Gastroesophageal sphincter (tissue), 4 donors: ENCODE measurements around the gene ZBTB16. TPM values are rescaled to one million over a fixed set of nuclear protein-coding genes. Genes with fewer than 3 reads are reported as not detected.
A peak's percentile ranks its signal among the peaks of the same experiment; 100 is the strongest.

Source experiments
- ATAC-seq: fragments of 150-250 bp; one replicate; pipeline ENCODE4 v1.9.1; 2016; ENCODE audit warnings: mild to moderate bottlenecking, moderate library complexity
- H3K27ac ChIP-seq, 4 donors: fragments of 200-600 bp; sonication (generic) in 3 of 4; 1 replicate in 3 of 4; 2 replicates in 1 of 4; pipeline ENCODE4 v1.5.1; 2016 to 2019
- H3K27me3 ChIP-seq: fragments of 200-600 bp; sonication (generic); one replicate; pipeline ENCODE4 v1.5.1; 2019
- H3K36me3 ChIP-seq, 2 donors: fragments of 200-600 bp; sonication (generic); one replicate each; pipeline ENCODE4 v1.5.1; 2019; ENCODE audit warnings: control low read depth in 1 of 2
- H3K4me1 ChIP-seq, 3 donors: fragments of 200-600 bp; sonication (generic); 1 replicate in 2 of 3; 2 replicates in 1 of 3; pipeline ENCODE4 v1.5.1; 2016 to 2019; ENCODE audit warnings: control low read depth in 2 of 3
- H3K4me3 ChIP-seq, 2 donors: fragments of 200-600 bp; sonication (generic); one replicate each; pipeline ENCODE4 v1.5.1; 2019; ENCODE audit warnings: mild to moderate bottlenecking in 1 of 2, moderate library complexity in 1 of 2
- H3K9me3 ChIP-seq, 3 donors: fragments of 200-600 bp; sonication (generic); one replicate each; pipeline ENCODE4 v1.5.1; 2017 to 2019; ENCODE audit warnings: control low read depth in 2 of 3
- EP300 ChIP-seq: sonication (generic); formaldehyde crosslinking; IDR thresholded peaks from one replicate; pipeline ENCODE4 v1.6.1; 2017; ENCODE audit warnings: antibody characterized with exemption, mild to moderate bottlenecking
- POLR2A ChIP-seq, 2 donors: fragments of 450-650 bp; IDR thresholded peaks; one replicate each; pipeline ENCODE4 v1.6.1; 2017; ENCODE audit warnings: antibody characterized with exemption in 2 of 2, mild to moderate bottlenecking in 2 of 2, moderate library complexity in 1 of 2
- POLR2AphosphoS5 ChIP-seq: sonication (generic); formaldehyde crosslinking; IDR thresholded peaks from one replicate; pipeline ENCODE4 v1.6.1; 2017; ENCODE audit warnings: antibody characterized with exemption
- WGBS, 2 donors: methylation state at CpG; one replicate each; pipeline ENCODE4 v1.1.5; 2018; ENCODE audit warnings: low coverage in 1 of 2; 5-methylcytosine and 5-hydroxymethylcytosine counted together
- total RNA-seq, 4 donors: library from RNA; depleted of rRNA; stranded (reverse); fragments of >200 nt; gene quantifications; one replicate each; pipeline ENCODE4 v1.1.0, GENCODE V29; 2016
- TF ChIP-seq, protein P1 (sequence below), 4 experiments: fragments of 200-600 bp in 2 of 4; fragments of 450-650 bp in 2 of 4; sonication (generic) in 1 of 4; IDR thresholded peaks; one replicate each; pipeline ENCODE4 v1.5.1; 2017 to 2019; ENCODE audit warnings: antibody characterized with exemption in 4 of 4, mild to moderate bottlenecking in 2 of 4, moderate library complexity in 2 of 4

Gene ZBTB16
- total RNA-seq, 4 donors from 2014 or later, result 153 to 284 (median 232) TPM

DNA sequence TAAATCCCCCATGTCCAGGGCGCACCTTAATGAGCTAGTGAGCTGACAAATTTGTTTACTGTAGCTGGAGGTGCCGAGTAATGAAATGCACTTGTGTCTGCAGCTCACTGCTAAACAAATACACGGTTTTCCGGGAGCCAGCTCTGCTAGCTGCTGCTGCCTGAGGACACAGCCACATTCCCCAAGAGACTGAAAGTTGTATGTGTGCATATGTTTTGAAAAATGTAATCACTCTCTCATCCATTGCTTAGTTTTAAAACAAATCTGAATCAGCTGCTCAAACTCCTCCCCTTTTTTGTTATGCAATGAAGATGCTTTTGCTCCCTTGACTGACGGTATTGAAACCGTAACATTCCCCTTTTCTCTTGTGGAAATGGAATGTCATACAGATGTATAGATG lies 174.2 kb downstream of the ZBTB16 start:
- no peaks in the 10 kb centered on the region for H3K9me3 ChIP-seq
- no peak overlapping the region for H3K4me3 ChIP-seq
- H3K27me3 ChIP-seq, result no peaks in the 10 kb centered on the region
- no peak for ATAC-seq
- H3K4me1 ChIP-seq, result peaks cover 0 to 97% (median 17%) of the 10 kb centered on the region in 3 donors
- TF ChIP-seq POLR2A (IDR thresholded peaks at IDR 0.05), result no peak
- 64 to 81% methylated on average over 5 to 6 of the region's 6 CpGs for WGBS, 2 donors
- H3K27ac ChIP-seq, result no peak overlapping the region
- H3K36me3 ChIP-seq, result peaks cover 0 to 52% of the 10 kb centered on the region in 2 donors

DNA sequence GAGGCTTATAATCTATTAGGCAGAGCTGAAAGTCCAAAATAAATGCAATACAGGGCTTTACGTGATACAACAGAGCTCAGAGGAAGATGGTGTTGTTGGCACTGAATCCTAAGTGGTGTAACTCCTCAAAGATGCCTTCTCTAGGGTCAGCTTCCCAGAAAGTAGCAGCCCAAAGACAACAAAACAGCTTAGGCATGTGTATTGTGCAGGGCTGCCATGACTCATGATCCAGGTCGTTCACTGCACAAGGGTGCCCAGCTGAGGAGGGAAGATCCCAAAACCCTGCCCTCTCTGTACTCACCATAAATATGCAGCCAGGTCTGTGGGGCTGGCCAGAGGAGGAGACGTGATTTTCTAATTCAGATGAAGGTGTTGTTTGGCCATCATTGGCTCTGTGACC lies 177.3 kb downstream of the ZBTB16 start:
- Histone ChIP-seq H3K4me3 (no peak overlapping the region), H3K27me3 (no peaks in the 10 kb centered on the region), H3K9me3 (no peaks in the 10 kb centered on the region), H3K4me1 (peaks cover 0 to 92% (median 14%) of the 10 kb centered on the region in 3 donors), H3K27ac (no peak overlapping the region), H3K36me3 (peaks cover 0 to 80% of the 10 kb centered on the region in 2 donors)
- TF ChIP-seq EP300 (no peak), POLR2AphosphoS5 (peak; percentile 19)
- 82 to 86% methylated on average over 1 to 3 of the region's 3 CpGs for WGBS, 2 donors
- peak; percentile 49 for ATAC-seq

DNA sequence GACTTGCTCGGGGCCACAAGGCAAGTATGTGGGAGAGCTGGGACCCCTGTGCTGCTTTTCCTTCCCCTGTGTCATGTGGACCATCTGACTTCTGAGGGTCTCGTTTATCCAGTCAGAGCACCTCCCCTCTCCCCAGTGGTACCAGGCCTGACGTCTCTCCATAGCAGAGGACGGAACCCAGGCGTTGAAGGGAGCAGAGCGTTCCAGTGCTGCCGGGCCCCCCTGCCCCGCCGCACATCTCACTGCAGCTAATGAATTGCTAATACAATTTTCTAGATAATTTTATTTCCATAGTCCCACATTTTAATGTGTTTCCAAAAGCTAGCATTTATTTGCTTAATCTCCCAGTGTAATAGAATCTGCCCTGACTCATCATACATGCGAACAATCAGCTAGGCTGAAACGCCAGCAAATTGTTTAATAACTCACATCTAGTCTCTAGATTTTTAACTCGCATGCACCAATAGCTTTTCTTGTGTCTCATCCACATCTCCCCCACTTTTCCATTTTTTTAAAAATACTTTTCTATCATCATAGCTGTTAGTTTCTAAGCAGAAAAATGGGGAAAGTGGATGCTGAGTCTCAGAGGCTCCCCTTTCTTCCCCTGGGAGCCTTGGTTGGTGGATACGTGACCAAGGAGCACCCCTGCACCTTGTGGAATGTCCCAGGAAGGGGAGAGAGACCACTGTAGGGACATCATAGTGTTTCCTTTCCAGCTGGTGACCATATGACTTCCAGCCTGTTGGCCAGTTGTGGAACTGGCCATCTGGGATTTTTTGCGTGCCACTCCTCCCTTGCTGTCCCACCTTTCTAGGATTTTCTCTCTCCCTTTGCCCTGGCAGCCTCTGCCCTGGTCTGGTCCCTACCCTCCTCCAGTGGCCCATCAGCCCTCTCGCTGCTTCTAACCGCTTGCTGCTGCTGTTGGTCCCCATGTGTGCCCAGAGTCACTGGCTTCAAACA lies 178.1 kb downstream of the ZBTB16 start:
- H3K4me1 ChIP-seq, result peaks cover 0 to 92% (median 17%) of the 10 kb centered on the region in 3 donors
- no peak overlapping the region for H3K27ac ChIP-seq
- H3K9me3 ChIP-seq, result no peaks in the 10 kb centered on the region
- no peak for TF ChIP-seq EP300
- TF ChIP-seq, protein P1, sequence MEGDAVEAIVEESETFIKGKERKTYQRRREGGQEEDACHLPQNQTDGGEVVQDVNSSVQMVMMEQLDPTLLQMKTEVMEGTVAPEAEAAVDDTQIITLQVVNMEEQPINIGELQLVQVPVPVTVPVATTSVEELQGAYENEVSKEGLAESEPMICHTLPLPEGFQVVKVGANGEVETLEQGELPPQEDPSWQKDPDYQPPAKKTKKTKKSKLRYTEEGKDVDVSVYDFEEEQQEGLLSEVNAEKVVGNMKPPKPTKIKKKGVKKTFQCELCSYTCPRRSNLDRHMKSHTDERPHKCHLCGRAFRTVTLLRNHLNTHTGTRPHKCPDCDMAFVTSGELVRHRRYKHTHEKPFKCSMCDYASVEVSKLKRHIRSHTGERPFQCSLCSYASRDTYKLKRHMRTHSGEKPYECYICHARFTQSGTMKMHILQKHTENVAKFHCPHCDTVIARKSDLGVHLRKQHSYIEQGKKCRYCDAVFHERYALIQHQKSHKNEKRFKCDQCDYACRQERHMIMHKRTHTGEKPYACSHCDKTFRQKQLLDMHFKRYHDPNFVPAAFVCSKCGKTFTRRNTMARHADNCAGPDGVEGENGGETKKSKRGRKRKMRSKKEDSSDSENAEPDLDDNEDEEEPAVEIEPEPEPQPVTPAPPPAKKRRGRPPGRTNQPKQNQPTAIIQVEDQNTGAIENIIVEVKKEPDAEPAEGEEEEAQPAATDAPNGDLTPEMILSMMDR (IDR thresholded peaks at IDR 0.05), result no peak
- no peak for TF ChIP-seq POLR2A (IDR thresholded peaks at IDR 0.05)
- no peak for TF ChIP-seq POLR2AphosphoS5
- H3K4me3 ChIP-seq, result no peak overlapping the region
- ATAC-seq, result no peak
- WGBS, 2 donors, result 93 to 94% methylated on average over 10 to 16 of the region's 16 CpGs
- no peaks in the 10 kb centered on the region for H3K27me3 ChIP-seq
- H3K36me3 ChIP-seq, result peaks cover 0 to 85% of the 10 kb centered on the region in 2 donors

DNA sequence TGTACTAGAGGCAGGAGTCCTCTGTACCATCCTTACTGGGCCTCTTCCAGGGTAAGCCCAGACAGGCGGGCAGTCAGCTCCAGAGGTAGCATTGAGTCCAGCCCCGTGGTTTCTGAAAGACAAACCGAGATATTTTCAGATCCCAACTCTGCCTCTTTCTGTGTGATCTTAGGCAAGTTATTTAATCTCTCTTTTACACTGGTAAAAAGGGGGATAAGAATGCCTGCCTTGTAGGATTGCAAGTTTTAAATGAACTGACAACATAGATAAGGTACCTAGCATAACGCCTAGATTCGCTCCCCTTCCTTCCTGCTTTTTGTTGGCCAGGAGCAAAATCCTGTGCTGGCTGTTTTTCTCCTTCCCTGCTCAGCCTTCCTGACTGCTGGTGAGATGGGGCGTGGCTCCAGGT lies 180.2 kb downstream of the ZBTB16 start:
- 100% methylated on average over 1 of the region's 6 CpGs for WGBS, 2 donors
- H3K9me3 ChIP-seq, result no peaks in the 10 kb centered on the region
- ATAC-seq, result no peak
- H3K36me3 ChIP-seq, result peaks cover 0 to 95% of the 10 kb centered on the region in 2 donors
- H3K4me1 ChIP-seq, result peaks cover 0 to 87% (median 16%) of the 10 kb centered on the region in 3 donors
- no peak overlapping the region for H3K4me3 ChIP-seq
- H3K27ac ChIP-seq, result peak overlapping the region in 3 of 4 donors; percentile 12 to 38 (median 19)
- TF ChIP-seq, protein P1 (IDR thresholded peaks at IDR 0.05), result no peak
- no peak for TF ChIP-seq POLR2AphosphoS5
- no peak for TF ChIP-seq POLR2A (IDR thresholded peaks at IDR 0.05)
- TF ChIP-seq EP300, result no peak
- H3K27me3 ChIP-seq, result no peaks in the 10 kb centered on the region

DNA sequence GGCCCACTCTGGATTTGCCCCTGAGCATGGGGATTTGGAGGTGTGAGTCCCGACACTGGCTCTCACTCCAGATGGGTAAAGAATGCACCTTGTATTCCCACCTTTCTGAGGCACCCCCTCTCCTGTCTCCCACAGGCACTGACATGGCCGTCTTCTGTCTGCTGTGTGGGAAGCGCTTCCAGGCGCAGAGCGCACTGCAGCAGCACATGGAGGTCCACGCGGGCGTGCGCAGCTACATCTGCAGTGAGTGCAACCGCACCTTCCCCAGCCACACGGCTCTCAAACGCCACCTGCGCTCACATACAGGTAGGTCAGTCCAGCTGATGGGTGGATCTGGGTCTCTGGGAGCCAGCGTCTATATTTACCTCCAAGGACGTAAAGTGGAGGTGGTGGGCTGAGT lies 182.5 kb downstream of the ZBTB16 start:
- Histone ChIP-seq H3K4me3 (no peak overlapping the region), H3K4me1 (peaks cover 0 to 66% (median 13%) of the 10 kb centered on the region in 3 donors), H3K9me3 (no peaks in the 10 kb centered on the region), H3K27ac (peak overlapping the region in 1 of 4 donors; percentile 42), H3K27me3 (no peaks in the 10 kb centered on the region), H3K36me3 (peaks cover 0 to 100% of the 10 kb centered on the region in 2 donors)
- no peak for ATAC-seq
- no peak for TF ChIP-seq POLR2AphosphoS5
- WGBS, 2 donors, result 93 to 97% methylated on average over 3 to 5 of the region's 15 CpGs

DNA sequence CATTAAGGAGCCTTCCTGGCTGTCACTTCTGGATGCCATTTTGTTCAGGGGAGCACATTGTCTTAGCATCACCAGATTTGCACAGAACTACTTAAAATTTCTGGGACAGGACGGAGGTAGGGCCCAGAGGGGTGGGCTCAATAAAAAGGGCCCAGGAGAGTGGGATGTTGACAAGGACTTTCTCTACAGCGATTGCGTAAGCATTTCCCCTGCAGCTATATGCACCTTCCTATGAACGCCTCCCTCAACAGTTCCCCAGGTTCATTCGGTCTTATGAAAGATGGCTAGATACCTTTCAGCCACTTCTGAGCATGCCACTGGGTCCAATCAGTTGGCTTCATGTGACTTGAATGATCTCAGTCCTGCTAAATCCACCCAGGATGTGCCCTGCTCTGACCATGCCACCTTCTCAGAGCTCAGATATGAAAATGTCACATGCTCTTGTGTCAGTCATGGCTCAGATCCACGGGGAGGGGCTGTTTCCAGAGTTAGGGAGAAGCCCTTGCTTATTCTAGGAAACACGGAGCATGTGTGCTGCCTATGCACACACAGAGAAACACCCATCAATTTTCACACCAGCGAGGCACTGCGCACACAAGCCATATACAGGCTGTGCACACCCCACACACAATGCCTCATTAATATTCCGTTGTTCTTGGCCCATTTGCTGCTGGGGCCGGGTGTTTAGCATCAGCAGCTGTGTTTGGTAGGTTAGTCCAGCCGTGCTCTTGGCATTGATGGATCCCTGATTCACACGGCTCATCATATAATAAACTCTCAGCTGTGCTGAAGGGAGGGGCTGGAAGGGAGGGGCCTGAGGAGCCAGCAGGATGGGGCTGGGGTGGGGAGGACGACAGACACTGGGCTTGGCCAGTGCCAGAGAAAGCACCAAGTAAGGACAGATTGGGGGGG lies 184.2 kb downstream of the ZBTB16 start:
- Histone ChIP-seq H3K4me3 (no peak overlapping the region), H3K36me3 (peaks cover 0 to 100% of the 10 kb centered on the region in 2 donors), H3K27ac (peak overlapping the region in 3 of 4 donors; percentile 2 to 42 (median 15)), H3K27me3 (no peaks in the 10 kb centered on the region), H3K4me1 (peaks cover 0 to 50% (median 13%) of the 10 kb centered on the region in 3 donors), H3K9me3 (no peaks in the 10 kb centered on the region)
- WGBS, 2 donors, result 56 to 90% methylated on average over 2 to 11 of the region's 14 CpGs
- ATAC-seq, result peak; percentile 58
- TF ChIP-seq EP300 (no peak), POLR2AphosphoS5 (no peak), POLR2A (IDR thresholded peaks at IDR 0.05) (no peak)
- TF ChIP-seq, protein P1 (IDR thresholded peaks at IDR 0.05), result no peak
